Measurements from ENCODE around the gene RANBP9. TPM values are rescaled to one million over a fixed set of nuclear protein-coding genes. Genes with fewer than 3 reads are reported as not detected.

RANBP9 gene
- total RNA-seq, 1 donor from 2014 or later, result 42.1 TPM

DNA sequence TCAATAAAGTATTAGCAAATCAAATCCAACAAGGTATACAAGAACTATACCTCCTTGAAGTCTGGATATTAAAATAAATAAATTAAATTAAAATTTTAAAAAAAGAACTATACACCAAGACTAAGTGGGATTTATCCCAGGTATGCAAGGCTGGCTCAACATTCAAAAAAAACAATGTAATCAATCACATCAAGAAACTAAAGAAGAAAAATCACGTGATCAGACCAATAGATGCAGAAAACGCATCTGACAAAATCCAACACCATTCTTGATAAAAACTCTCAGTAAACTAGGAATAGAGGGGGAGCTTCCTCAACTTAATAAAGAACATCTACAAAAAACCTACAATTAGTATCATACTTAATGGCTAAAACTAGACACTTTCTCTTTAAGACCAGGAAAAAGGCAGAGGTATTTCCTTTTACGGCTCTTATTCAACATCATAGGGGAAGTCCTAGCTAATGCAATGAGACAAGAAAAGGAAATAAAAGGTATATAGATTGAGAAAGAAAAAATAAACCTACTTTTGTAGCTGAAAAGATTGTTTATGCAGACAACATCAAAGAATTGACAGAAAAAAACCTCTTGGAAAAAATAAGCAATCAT, 35.0 kb downstream of the RANBP9 start:
- Histone ChIP-seq H3K4me3 (ENCODE audit: insufficient read depth, low read depth, low read length) (no peak overlapping the region), H3K4me2 (ENCODE audit: low read length) (no peak overlapping the region), H3K9ac (ENCODE audit: low read length) (no peak overlapping the region), H3K4me1 (ENCODE audit: insufficient read depth, low read length) (no peaks in the 10 kb centered on the region), H3K27me3 (ENCODE audit: insufficient read depth, low read length) (no peaks in the 10 kb centered on the region), H3K9me3 (ENCODE audit: insufficient read depth, low read depth, low read length) (no peaks in the 10 kb centered on the region), H3K79me2 (ENCODE audit: insufficient read depth, low read length) (peaks cover 100% of the 10 kb centered on the region), H2AFZ (ENCODE audit: low read depth, low read length) (no peak overlapping the region), H4K20me1 (ENCODE audit: insufficient read depth, low read length) (peaks cover 51% of the 10 kb centered on the region), H3K36me3 (ENCODE audit: insufficient read depth, low read length) (no peaks in the 10 kb centered on the region), H3K27ac (ENCODE audit: low read depth, low read length) (no peak overlapping the region)
- FAIRE-seq (no peak), DNase-seq (ENCODE audit: low read depth) (no peak)
- no peak overlapping the region for H3K4me3 Mint-ChIP-seq (ENCODE audit: unreplicated experiment)
- H3K9me3 Mint-ChIP-seq (ENCODE audit: unreplicated experiment), result no peaks in the 10 kb centered on the region
- no peak overlapping the region for H3K27ac Mint-ChIP-seq (ENCODE audit: unreplicated experiment)
- TF ChIP-seq, protein P1, sequence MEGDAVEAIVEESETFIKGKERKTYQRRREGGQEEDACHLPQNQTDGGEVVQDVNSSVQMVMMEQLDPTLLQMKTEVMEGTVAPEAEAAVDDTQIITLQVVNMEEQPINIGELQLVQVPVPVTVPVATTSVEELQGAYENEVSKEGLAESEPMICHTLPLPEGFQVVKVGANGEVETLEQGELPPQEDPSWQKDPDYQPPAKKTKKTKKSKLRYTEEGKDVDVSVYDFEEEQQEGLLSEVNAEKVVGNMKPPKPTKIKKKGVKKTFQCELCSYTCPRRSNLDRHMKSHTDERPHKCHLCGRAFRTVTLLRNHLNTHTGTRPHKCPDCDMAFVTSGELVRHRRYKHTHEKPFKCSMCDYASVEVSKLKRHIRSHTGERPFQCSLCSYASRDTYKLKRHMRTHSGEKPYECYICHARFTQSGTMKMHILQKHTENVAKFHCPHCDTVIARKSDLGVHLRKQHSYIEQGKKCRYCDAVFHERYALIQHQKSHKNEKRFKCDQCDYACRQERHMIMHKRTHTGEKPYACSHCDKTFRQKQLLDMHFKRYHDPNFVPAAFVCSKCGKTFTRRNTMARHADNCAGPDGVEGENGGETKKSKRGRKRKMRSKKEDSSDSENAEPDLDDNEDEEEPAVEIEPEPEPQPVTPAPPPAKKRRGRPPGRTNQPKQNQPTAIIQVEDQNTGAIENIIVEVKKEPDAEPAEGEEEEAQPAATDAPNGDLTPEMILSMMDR (IDR thresholded peaks at IDR 0.05; ENCODE audit: insufficient read depth, low read depth, low read length), result no peak
- no peak for TF ChIP-seq EZH2 (IDR thresholded peaks at IDR 0.05; ENCODE audit: insufficient read depth, low read length)
- H3K27me3 Mint-ChIP-seq (ENCODE audit: low read depth, unreplicated experiment), result no peaks in the 10 kb centered on the region
- peaks cover 9% of the 10 kb centered on the region for H3K36me3 Mint-ChIP-seq (ENCODE audit: low read depth, unreplicated experiment)
- H3K4me1 Mint-ChIP-seq (ENCODE audit: low read depth, unreplicated experiment), result peaks cover 9% of the 10 kb centered on the region

- H4K20me1 ChIP-seq (ENCODE audit: insufficient read depth, low read length), result peaks cover 56% of the 10 kb centered on the region
- peaks cover 4% of the 10 kb centered on the region for H3K36me3 Mint-ChIP-seq (ENCODE audit: low read depth, unreplicated experiment)
- H3K36me3 ChIP-seq (ENCODE audit: insufficient read depth, low read length), result no peaks in the 10 kb centered on the region
- H3K27ac Mint-ChIP-seq (ENCODE audit: unreplicated experiment), result no peak overlapping the region
- H3K9me3 Mint-ChIP-seq (ENCODE audit: unreplicated experiment), result no peaks in the 10 kb centered on the region
- no peak overlapping the region for H2AFZ ChIP-seq (ENCODE audit: low read depth, low read length)
- H3K4me1 ChIP-seq (ENCODE audit: insufficient read depth, low read length), result no peaks in the 10 kb centered on the region
- FAIRE-seq, result no peak
- TF ChIP-seq, protein P1 (IDR thresholded peaks at IDR 0.05; ENCODE audit: insufficient read depth, low read depth, low read length), result no peak
- TF ChIP-seq EZH2 (IDR thresholded peaks at IDR 0.05; ENCODE audit: insufficient read depth, low read length), result no peak
- peaks cover 9% of the 10 kb centered on the region for H3K4me1 Mint-ChIP-seq (ENCODE audit: low read depth, unreplicated experiment)
- H3K27me3 ChIP-seq (ENCODE audit: insufficient read depth, low read length), result no peaks in the 10 kb centered on the region
- H3K79me2 ChIP-seq (ENCODE audit: insufficient read depth, low read length), result peaks cover 99% of the 10 kb centered on the region
- H3K4me3 Mint-ChIP-seq (ENCODE audit: unreplicated experiment), result no peak overlapping the region
- no peak overlapping the region for H3K4me2 ChIP-seq (ENCODE audit: low read length)
- no peak overlapping the region for H3K4me3 ChIP-seq (ENCODE audit: insufficient read depth, low read depth, low read length)
- no peaks in the 10 kb centered on the region for H3K27me3 Mint-ChIP-seq (ENCODE audit: low read depth, unreplicated experiment)
- H3K9ac ChIP-seq (ENCODE audit: low read length), result no peak overlapping the region
- H3K27ac ChIP-seq (ENCODE audit: low read depth, low read length), result no peak overlapping the region
- no peaks in the 10 kb centered on the region for H3K9me3 ChIP-seq (ENCODE audit: insufficient read depth, low read depth, low read length)
- DNase-seq (ENCODE audit: low read depth), result no peak
Observed at GRCh38 chr6:13674533-13675190, 37.0 kb downstream of the RANBP9 start.
